Astrocyte (in vitro differentiated cells and primary cell): Measurements from ENCODE around the gene LRRN4CL.

Experiments
- CTCF ChIP-seq: IDR thresholded peaks from 2 replicates; pipeline ENCODE4 v1.5.1; 2011; ENCODE audit warnings: low read depth, mild to moderate bottlenecking, inconsistent platforms, low read length, moderate library complexity; ENCODE audit not compliant: insufficient read depth
- EZH2 ChIP-seq: IDR thresholded peaks from 2 replicates; pipeline ENCODE4 v1.6.1; 2012; ENCODE audit warnings: mild to moderate bottlenecking, low read length, inconsistent platforms; ENCODE audit not compliant: insufficient read depth

GRCh38 chr11:62648967-62649364, 40.4 kb downstream of the LRRN4CL start:
- TF ChIP-seq CTCF: no peak
- no peak for TF ChIP-seq EZH2
